Mucosa of descending colon (tissue), 3 donors: ENCODE measurements around the gene ZNF862. TPM values are rescaled to one million over a fixed set of nuclear protein-coding genes. Genes with fewer than 3 reads are reported as not detected.

Experiments used
- ATAC-seq: fragments of 200-7000 bp; cut with Tn5 transposase; one replicate; pipeline ENCODE4 v1.9.1; 2020; ENCODE audit warnings: mild to moderate bottlenecking, moderate library complexity
- DNase-seq, 3 donors: peaks; one replicate each; pipeline ENCODE4 v3.0.0-alpha.2; 2020
- H3K36me3 ChIP-seq: fragments of 200-600 bp; one replicate; pipeline ENCODE4 v1.8.0; 2021; ENCODE audit warnings: low read depth, mild to moderate bottlenecking
- H3K4me1 ChIP-seq: fragments of 200-600 bp; one replicate; pipeline ENCODE4 v1.8.0; 2021; ENCODE audit warnings: low read depth, mild to moderate bottlenecking
- H3K4me3 ChIP-seq: fragments of 200-600 bp; one replicate; pipeline ENCODE4 v1.8.0; 2021; ENCODE audit warnings: mild to moderate bottlenecking
- H3K9me3 ChIP-seq: fragments of 200-600 bp; one replicate; pipeline ENCODE4 v1.8.0; 2021; ENCODE audit warnings: mild to moderate bottlenecking
- intact Hi-C, 2 donors: fragments of 100-400 bp; cut with DNase I in 1 of 2; cut with micrococcal nuclease in 1 of 2; formaldehyde crosslinking; loops; one replicate each; pipeline versions ENCODE4 v1.11.0 to v1.11.1; 2022; cut with DNase I, micrococcal nuclease
- total RNA-seq, 3 donors: library from RNA; stranded (reverse); fragmentation: NEBNext Ultra II Directional in 2 of 3; extraction: Animal tissue kit (Norgen Biotek cat#: 25700) in 2 of 3; gene quantifications; one replicate each; pipeline versions ENCODE4 v1.2.1 to v1.2.4, GENCODE V29; 2021 to 2023
- TF ChIP-seq, protein P1 (sequence below): fragments of 200-600 bp; IDR thresholded peaks from one replicate; pipeline ENCODE4 v1.8.0; 2022; ENCODE audit warnings: antibody characterized with exemption, mild to moderate bottlenecking
- donor health status: DM: no; HTN: no; CAD: no; lungs with moderate emphysema.
- donor health status: DM: no; HTN: no; CAD: no.
- donor health status: DM: no; HTN: yes; CAD: no.

Gene ZNF862
- total RNA-seq, 3 donors from 2014 or later, result 18.0 to 25.4 (median 25.2) TPM

- TF ChIP-seq, protein P1, sequence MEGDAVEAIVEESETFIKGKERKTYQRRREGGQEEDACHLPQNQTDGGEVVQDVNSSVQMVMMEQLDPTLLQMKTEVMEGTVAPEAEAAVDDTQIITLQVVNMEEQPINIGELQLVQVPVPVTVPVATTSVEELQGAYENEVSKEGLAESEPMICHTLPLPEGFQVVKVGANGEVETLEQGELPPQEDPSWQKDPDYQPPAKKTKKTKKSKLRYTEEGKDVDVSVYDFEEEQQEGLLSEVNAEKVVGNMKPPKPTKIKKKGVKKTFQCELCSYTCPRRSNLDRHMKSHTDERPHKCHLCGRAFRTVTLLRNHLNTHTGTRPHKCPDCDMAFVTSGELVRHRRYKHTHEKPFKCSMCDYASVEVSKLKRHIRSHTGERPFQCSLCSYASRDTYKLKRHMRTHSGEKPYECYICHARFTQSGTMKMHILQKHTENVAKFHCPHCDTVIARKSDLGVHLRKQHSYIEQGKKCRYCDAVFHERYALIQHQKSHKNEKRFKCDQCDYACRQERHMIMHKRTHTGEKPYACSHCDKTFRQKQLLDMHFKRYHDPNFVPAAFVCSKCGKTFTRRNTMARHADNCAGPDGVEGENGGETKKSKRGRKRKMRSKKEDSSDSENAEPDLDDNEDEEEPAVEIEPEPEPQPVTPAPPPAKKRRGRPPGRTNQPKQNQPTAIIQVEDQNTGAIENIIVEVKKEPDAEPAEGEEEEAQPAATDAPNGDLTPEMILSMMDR, result no peak
- peak; percentile 19 for ATAC-seq
- H3K4me1 ChIP-seq, result no peaks in the 10 kb centered on the region
- no peaks in the 10 kb centered on the region for H3K9me3 ChIP-seq
- H3K4me3 ChIP-seq, result no peak overlapping the region
- intact Hi-C loops, result no loop called here
- no peaks in the 10 kb centered on the region for H3K36me3 ChIP-seq
- DNase-seq, result peak in 2 of 3 donors; percentile 45 to 60
Measured at GRCh38 chr7:149799397-149800168, 38.6 kb upstream of the ZNF862 start.

DNA sequence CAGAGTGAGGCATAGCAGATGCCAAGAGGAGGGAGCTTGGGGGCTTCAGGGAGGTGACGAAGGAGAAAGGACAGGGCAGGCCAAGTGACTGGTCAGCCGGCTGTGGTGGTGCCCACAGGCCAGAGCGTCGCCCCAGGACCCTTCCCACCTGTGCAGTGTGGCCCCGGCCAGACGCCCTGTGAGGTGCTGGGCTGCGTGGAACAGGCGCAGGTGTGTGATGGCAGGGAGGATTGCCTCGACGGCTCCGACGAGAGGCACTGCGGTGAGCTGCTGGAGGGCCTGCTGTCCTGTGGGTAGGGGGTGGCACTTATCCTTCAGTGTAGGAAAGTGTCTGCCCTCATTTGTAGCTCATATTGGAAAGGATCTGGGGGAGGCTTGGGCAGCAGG is 38.0 kb upstream of the ZNF862 start:
- no peak overlapping the region for H3K4me3 ChIP-seq
- TF ChIP-seq, protein P1, result no peak
- no peaks in the 10 kb centered on the region for H3K9me3 ChIP-seq
- no peak for ATAC-seq
- H3K36me3 ChIP-seq, result no peaks in the 10 kb centered on the region
- intact Hi-C loops, result no loop called here
- H3K4me1 ChIP-seq, result no peaks in the 10 kb centered on the region
- DNase-seq, result no peak

GRCh38 chr7:149801002-149801566 is 37.1 kb upstream of the ZNF862 start:
- no peak for DNase-seq
- intact Hi-C loops, result no loop called here
- no peak for ATAC-seq

GRCh38 chr7:149801816-149802215 is 36.4 kb upstream of the ZNF862 start:
- ATAC-seq, result no peak
- Histone ChIP-seq H3K9me3 (no peaks in the 10 kb centered on the region), H3K4me3 (no peak overlapping the region), H3K36me3 (no peaks in the 10 kb centered on the region), H3K4me1 (no peaks in the 10 kb centered on the region)
- TF ChIP-seq, protein P1, result no peak
- no peak for DNase-seq
- intact Hi-C loops, result no loop called here

More at GRCh38 chr7:149801002-149801566, 37.1 kb upstream of the ZNF862 start:
- TF ChIP-seq, protein P1, result no peak
- H3K4me3 ChIP-seq, result no peak overlapping the region
- H3K4me1 ChIP-seq, result no peaks in the 10 kb centered on the region
- no peaks in the 10 kb centered on the region for H3K9me3 ChIP-seq
- no peaks in the 10 kb centered on the region for H3K36me3 ChIP-seq

DNA sequence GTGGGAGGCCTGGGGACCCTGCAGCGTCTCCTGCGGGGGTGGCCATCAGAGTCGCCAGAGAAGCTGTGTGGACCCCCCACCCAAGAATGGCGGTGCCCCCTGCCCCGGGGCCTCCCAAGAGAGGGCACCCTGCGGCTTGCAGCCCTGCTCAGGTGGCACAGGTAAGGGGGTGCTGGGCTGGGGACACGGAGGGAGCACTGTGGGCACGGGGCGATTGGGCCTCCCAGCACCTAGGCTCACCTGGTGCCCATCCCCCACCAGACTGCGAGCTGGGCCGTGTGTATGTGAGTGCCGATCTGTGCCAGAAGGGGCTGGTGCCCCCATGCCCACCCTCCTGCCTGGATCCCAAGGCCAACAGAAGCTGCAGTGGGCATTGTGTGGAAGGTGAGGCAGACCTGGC is 35.2 kb upstream of the ZNF862 start:
- intact Hi-C loops, result no loop called here
- no peaks in the 10 kb centered on the region for H3K4me1 ChIP-seq

More for the DNA sequence above, 35.2 kb upstream of the ZNF862 start:
- Histone ChIP-seq H3K36me3 (no peaks in the 10 kb centered on the region), H3K9me3 (no peaks in the 10 kb centered on the region), H3K4me3 (no peak overlapping the region)
- TF ChIP-seq, protein P1, result no peak
- DNase-seq (no peak), ATAC-seq (no peak)
